ENCODE measurements around the gene GSTA5.

- TF ChIP-seq CTCF (IDR thresholded peaks at IDR 0.05): no peak
- TF ChIP-seq POLR2A (IDR thresholded peaks at IDR 0.05): no peak
Observed at GRCh38 chr6:52829046-52829817, 11.4 kb downstream of the GSTA5 start.
